Right lobe of liver (tissue), 4 donors: ENCODE results near the gene SPOCK1.

ENCODE experiments used
- POLR2A ChIP-seq: fragments of 450-650 bp; IDR thresholded peaks from one replicate; pipeline ENCODE4 v1.6.1; 2017; ENCODE audit warnings: antibody characterized with exemption, mild to moderate bottlenecking
- TF ChIP-seq, protein P1 (sequence below), 4 donors: fragments of 200-600 bp in 3 of 4; fragments of 450-650 bp in 1 of 4; IDR thresholded peaks; one replicate each; pipeline versions ENCODE4 v1.5.1 to v1.8.0; 2016 to 2022; ENCODE audit warnings: antibody characterized with exemption in 4 of 4, mild to moderate bottlenecking in 2 of 4
- donor health status: DM: no; HTN: no; CAD: no.
- donor health status: DM: no; HTN: no; CAD: no.
- donor health status: DM: no; HTN: yes; CAD: no.

DNA sequence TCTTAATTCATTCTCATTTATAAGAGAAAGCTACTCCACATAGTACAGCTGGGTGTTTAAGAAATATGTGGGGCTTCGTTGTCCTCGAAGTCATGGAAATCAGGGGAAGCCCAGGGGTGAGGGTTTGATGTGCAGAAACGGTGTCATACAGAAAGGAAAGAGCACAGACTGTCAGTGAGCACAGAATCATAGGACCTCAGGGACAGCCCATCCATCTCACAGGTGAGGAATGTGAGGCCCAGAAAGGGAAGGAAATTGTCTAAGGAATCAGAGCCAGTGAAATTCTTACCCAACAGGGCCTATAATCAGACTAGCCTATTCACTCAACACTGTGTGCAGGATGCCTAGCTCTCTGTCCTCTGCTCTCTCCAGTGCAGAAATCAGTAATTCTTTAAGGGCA lies 535.6 kb downstream of the SPOCK1 start:
- TF ChIP-seq, protein P1, sequence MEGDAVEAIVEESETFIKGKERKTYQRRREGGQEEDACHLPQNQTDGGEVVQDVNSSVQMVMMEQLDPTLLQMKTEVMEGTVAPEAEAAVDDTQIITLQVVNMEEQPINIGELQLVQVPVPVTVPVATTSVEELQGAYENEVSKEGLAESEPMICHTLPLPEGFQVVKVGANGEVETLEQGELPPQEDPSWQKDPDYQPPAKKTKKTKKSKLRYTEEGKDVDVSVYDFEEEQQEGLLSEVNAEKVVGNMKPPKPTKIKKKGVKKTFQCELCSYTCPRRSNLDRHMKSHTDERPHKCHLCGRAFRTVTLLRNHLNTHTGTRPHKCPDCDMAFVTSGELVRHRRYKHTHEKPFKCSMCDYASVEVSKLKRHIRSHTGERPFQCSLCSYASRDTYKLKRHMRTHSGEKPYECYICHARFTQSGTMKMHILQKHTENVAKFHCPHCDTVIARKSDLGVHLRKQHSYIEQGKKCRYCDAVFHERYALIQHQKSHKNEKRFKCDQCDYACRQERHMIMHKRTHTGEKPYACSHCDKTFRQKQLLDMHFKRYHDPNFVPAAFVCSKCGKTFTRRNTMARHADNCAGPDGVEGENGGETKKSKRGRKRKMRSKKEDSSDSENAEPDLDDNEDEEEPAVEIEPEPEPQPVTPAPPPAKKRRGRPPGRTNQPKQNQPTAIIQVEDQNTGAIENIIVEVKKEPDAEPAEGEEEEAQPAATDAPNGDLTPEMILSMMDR (IDR thresholded peaks at IDR 0.05), result no peak
- TF ChIP-seq POLR2A, result no peak
